HG03159 (cell line): ENCODE results near the gene TNFAIP8L2.

ENCODE experiments used
- ATAC-seq: cut with Tn5 transposase; IDR thresholded peaks from one replicate; pipeline ENCODE4 v1.9.1; 2021; ENCODE audit warnings: mild to moderate bottlenecking, moderate library complexity; ENCODE audit not compliant: unreplicated experiment

TNFAIP8L2 gene

GRCh38 chr1:151145304-151146071 lies 11.0 kb upstream of the TNFAIP8L2 start:
- ATAC-seq: no peak

DNA sequence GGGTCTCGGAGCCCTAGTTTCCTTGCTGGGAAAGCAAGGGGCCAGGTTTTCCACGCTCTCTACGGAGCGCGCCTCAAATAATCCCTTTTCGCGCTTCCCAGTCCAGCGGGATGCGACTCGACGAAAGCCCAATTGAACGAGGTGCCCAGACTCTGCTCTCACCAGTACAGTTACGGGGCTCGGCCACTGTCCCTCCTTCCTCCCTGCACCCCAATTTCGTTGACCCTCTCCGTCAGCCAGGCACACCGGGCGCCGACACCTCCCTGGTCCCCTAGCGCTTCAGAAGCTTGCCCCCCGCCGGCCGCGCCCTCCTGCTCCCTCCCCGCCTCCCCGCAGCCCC lies 10.4 kb upstream of the TNFAIP8L2 start:
- no peak for ATAC-seq

GRCh38 chr1:151146412-151147131 lies 9.9 kb upstream of the TNFAIP8L2 start, which contains the start of gene SEMA6C:
SEMA6C (minus strand) TSS chr1:151146631; CDS start chr1:151142621, 4,010 bp downstream.
- ATAC-seq: peak; percentile 98

GRCh38 chr1:151147132-151147503 lies 9.3 kb upstream of the TNFAIP8L2 start:
- ATAC-seq: no peak

DNA sequence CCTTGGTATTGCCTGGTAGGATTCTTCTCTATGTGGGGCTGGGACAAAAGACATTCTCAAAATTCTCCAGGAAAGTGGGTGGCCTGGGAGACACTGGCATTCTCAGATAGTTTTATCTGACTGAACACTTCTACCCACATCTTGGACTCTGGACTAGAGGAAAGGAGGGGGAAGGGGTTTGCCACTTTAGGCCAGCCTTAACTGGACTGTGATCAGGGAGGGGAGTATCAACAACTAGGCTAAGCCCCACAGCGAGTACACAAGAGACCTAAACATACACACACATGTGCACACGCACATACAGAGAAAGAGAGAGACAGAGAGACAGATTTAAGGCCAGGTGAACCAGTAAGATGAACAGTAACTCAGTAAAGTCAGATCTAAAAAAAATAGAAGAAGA lies 8.8 kb upstream of the TNFAIP8L2 start:
- ATAC-seq: no peak

DNA sequence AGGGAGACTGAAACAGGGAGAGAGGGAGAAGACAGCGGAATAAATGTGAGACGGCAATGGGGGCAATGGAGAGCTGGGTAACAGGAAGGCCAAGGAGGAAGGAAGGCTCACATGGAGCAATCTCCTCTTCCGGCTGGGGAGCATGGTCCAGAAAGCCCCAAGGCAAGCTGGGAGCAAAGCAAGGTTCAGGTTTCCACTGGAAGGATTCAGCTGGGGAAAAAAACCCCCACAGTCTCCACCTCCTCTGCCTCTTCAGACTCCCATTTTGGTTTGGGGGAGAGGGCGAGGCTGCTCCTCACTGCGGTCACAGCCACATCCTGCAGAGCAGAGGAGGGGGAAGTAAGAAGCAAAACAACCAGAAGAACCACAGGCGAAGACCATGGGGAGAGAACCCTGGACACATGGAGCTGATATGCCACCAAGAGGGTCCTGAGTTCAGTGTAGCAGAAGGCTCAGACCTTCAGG lies 650 bp downstream of the TNFAIP8L2 start:
- ATAC-seq: no peak

- ATAC-seq: no peak
These were observed 1.9 kb downstream of the TNFAIP8L2 start for GRCh38 chr1:151158326-151158725.

GRCh38 chr1:151158751-151159251 lies 2.4 kb downstream of the TNFAIP8L2 start:
- no peak for ATAC-seq

DNA sequence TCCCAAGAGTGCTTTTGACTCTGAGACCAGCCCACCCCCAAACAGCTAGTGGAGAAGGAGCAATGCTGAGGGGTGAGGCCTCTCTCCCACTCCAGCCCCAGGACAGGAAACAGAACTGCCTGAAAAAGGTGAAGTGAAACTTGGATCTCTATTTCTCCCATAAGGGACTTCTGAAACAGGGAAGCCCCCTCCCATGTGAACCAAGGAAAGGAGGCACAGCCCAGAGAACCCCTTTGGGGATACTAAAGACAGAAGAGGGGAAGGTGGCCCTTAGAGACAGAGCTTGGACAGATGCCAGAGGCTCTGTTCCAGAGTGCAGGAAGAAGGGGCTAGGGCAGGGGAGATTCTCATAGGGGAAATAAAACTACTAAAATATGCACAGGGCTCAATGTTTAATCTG lies 2.9 kb downstream of the TNFAIP8L2 start:
- ATAC-seq: no peak

DNA sequence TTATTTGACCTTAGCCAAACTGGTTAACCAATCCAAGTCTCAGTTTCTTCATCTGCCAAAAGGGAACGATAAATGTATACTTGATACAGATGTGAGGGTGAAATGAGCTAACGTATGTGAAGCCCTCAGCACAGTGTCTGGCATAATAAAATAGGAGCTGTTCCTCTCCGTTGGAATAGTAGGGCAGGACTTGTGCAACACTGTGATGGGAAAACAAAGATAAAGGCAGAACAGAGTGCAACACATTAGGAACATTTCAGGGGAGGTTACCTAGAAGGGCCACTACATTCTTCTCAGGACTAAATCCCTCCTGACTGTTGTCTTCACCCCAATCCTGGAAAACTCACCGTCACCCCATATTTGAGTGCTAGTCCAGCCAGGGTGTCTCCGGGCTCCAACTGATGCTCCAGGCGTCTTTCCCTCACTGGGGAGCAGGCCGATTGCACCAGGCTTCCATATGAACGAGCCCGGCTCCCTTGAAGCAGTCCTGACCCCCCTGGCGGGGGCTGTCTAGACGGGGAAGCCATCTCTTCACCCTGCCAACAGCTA lies 8.4 kb downstream of the TNFAIP8L2 start:
- ATAC-seq: no peak

- peak; percentile 12 for ATAC-seq
These were observed 8.9 kb downstream of the TNFAIP8L2 start for GRCh38 chr1:151165281-151165737.

DNA sequence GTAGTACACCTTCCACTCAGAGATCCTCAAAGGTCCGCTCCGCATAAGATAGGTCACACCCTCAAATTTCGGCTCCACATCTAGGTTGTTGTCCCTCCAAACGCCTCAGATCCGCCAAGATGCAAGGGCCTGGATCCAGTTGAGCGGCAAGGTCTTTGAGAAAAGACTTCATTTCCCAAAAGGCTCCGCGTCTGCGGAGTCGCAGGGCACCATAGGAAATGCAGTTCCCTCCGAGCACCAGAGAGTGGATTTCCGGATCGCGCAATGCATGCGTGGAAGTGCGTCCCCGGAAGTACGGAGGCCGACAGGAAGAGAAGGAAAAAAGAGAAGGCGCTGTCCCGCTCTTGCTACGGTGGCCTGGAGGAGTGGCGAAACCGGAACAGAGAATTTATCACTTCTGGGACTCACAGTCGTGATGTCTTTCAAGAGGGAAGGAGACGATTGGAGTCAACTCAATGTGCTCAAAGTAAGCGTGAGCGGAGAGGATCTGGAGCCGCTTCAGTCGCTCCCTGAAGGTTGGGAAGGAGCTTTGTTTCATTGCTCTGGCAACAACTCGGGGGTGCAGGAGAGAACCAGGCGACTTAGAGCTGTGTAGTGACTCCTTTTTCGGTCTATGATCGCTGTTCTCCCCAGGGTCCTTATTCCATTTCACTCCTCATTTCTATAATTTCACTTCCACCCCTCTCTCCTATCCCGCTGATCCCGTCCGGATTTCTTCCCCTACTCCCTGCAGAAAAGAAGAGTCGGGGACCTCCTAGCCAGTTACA lies 9.5 kb downstream of the TNFAIP8L2 start, which contains the start of the genes LYSMD1 and SCNM1:
Gene LYSMD1 (minus strand): TSS at position 165 of the 767 bp plus-strand sequence. CDS start 644 bp downstream, outside the sequence.
Gene SCNM1 (plus strand): TSS at position 407 of the 767 bp plus-strand sequence. CDS start 9 bp downstream, at position 416.
- peak; percentile 86 for ATAC-seq

DNA sequence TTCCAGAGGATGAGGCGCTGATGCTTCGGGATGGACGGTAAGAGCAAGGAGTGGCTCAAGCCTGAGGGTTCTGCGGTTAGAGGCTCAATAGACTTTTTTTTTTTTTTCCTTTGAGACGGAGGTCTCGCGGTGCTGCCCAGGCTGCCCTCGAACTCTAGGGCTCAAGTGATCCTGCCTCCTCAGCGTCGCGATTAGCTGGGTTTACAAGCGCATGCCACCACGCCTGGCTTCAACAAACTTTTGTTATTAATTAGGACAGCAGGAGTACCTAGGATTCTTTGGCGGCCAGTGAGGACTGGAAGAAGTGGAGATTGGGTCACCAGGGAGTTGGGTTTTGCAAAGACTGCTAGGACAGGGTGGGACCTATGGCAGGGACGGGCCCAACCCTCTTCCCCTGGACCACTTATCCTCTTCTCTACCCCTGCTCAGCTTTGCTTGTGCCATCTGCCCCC lies 10.1 kb downstream of the TNFAIP8L2 start:
- ATAC-seq: no peak

GRCh38 chr1:151167116-151167515 lies 10.7 kb downstream of the TNFAIP8L2 start:
- ATAC-seq: no peak

DNA sequence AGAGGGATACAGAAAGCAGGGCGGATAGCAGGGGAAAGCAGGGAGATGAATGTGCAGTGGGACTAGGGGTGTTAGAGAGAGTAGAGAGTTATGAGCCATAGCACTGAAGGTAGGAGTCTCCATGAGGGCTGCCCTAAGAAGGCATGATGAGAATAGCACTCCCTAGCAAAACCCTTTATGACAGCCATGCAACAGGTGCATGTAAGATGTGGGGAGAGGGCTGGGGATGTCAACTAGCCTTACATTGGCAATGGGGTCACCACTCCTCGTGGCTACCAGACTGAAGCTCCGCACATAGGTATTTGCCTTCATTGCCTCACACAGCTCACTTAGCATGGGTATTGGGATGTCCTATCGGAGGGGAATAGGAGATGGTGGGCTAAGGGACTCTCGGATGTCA lies 14.7 kb downstream of the TNFAIP8L2 start:
- no peak for ATAC-seq

- ATAC-seq: no peak
These were observed 18.7 kb downstream of the TNFAIP8L2 start for GRCh38 chr1:151175041-151175741.

GRCh38 chr1:151175863-151176262 lies 19.4 kb downstream of the TNFAIP8L2 start, which contains the start of gene TMOD4:
TMOD4 (minus strand) TSS chr1:151175981; CDS start chr1:151174875, 1,106 bp downstream.
- no peak for ATAC-seq

GRCh38 chr1:151176514-151177045 lies 20.1 kb downstream of the TNFAIP8L2 start:
- ATAC-seq: no peak

DNA sequence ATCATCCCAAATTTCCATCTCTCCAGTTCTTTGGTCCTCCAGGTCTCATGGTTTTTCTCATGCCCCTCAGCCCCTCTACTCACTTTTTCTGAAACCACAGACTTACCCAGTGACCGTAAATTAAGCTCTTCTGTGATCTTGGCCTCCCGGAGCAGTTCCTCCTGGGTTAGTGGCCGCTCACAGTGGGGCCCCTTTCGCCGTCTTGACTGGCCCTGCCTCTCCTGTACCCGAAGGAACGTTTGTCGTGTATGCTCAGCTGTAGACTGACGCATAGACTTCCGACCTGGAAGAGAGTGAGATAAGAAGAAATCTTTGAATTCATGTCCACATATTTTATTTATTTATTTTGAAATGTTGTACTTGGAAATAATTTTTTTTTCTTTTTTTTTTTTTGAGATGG lies 27.8 kb downstream of the TNFAIP8L2 start:
- no peak for ATAC-seq
